HepG2 (cell line): ENCODE results near the gene SMTNL1. TPM values are rescaled to one million over a fixed set of nuclear protein-coding genes. Genes with fewer than 3 reads are reported as not detected.

ENCODE experiments used
- ARHGAP35 ChIP-seq: sonication (generic); formaldehyde crosslinking; IDR thresholded peaks from 2 replicates; pipeline ENCODE4 v1.9.0; 2022; ENCODE audit warnings: mild to moderate bottlenecking, inconsistent platforms, moderate library complexity, missing genetic modification reagents, borderline replicate concordance
- ATF7-NPFF ChIP-seq: sonication (generic); formaldehyde crosslinking; IDR thresholded peaks from 2 replicates; pipeline ENCODE4 v1.8.1; 2023; ENCODE audit warnings: mild to moderate bottlenecking, low read depth, missing genetic modification reagents, moderate library complexity
- CAMTA2 ChIP-seq: sonication (generic); formaldehyde crosslinking; IDR thresholded peaks from 2 replicates; pipeline ENCODE4 v1.4.0; 2020; ENCODE audit warnings: mild to moderate bottlenecking, missing genetic modification reagents, borderline replicate concordance
- CCAR2 ChIP-seq: fragments of 200-400 bp; formaldehyde crosslinking; optimal IDR thresholded peaks from 2 replicates; pipeline ENCODE3; 2018; ENCODE audit warnings: low read depth, mild to moderate bottlenecking, low read length, moderate library complexity
- HNF4A ChIP-seq: sonication (generic); formaldehyde crosslinking; IDR thresholded peaks from 2 replicates; pipeline ENCODE4 v1.4.0; 2020; ENCODE audit warnings: missing genetic modification reagents
- KDM5A ChIP-seq: fragments of 200-600 bp; sonication (generic); IDR thresholded peaks from 2 replicates; pipeline ENCODE4 v1.7.0; 2018; ENCODE audit warnings: antibody characterized with exemption, mild to moderate bottlenecking, low read length, borderline replicate concordance
- MIXL1 ChIP-seq: IDR thresholded peaks from 2 replicates; pipeline ENCODE4 v1.6.1; 2016
- NKX3-1 ChIP-seq: sonication (generic); formaldehyde crosslinking; IDR thresholded peaks from 2 replicates; pipeline ENCODE4 v1.5.0; 2020; ENCODE audit warnings: missing genetic modification reagents
- SPEN ChIP-seq: sonication (generic); formaldehyde crosslinking; IDR thresholded peaks from 2 replicates; pipeline ENCODE4 v1.5.1; 2020; ENCODE audit warnings: low read depth, mild to moderate bottlenecking, missing genetic modification reagents
- ZBTB8A ChIP-seq: sonication (generic); formaldehyde crosslinking; IDR thresholded peaks from 2 replicates; pipeline ENCODE4 v1.4.0; 2020; ENCODE audit warnings: mild to moderate bottlenecking, low read depth, missing genetic modification reagents, borderline replicate concordance
- ZFAT ChIP-seq: sonication (generic); formaldehyde crosslinking; conservative IDR thresholded peaks from 2 replicates; pipeline ENCODE4 v1.8.1; 2023; ENCODE audit warnings: missing genetic modification reagents, inconsistent platforms
- ZNF232 ChIP-seq: sonication (generic); formaldehyde crosslinking; IDR thresholded peaks from 2 replicates; pipeline ENCODE4 v1.4.0; 2020; ENCODE audit warnings: missing genetic modification reagents, borderline replicate concordance
- ZNF572 ChIP-seq: sonication (generic); formaldehyde crosslinking; IDR thresholded peaks from 2 replicates; pipeline ENCODE4 v1.5.1; 2020; ENCODE audit warnings: mild to moderate bottlenecking, missing genetic modification reagents
- ZNF660 ChIP-seq: sonication (generic); formaldehyde crosslinking; IDR thresholded peaks from 2 replicates; pipeline ENCODE4 v1.5.1; 2020; ENCODE audit warnings: mild to moderate bottlenecking, low read depth, missing genetic modification reagents, borderline replicate concordance
- ZNF761 ChIP-seq: sonication (generic); formaldehyde crosslinking; conservative IDR thresholded peaks from 2 replicates; pipeline ENCODE4 v1.4.0; 2020; ENCODE audit warnings: mild to moderate bottlenecking, missing genetic modification reagents
- polyA plus RNA-seq, 8 experiments: library from polyadenylated mRNA; depleted of rRNA in 3 of 8; stranded (reverse) in 7 of 8; unstranded in 1 of 8; fragments of >200 nt; fragmentation: Illumina TruSeq in 4 of 8; extraction: Trizol in 4 of 8; gene quantifications; 2 replicates each; pipeline versions ENCODE4 v1.2.1 to v1.2.3, GENCODE V29; 2011 to 2016; ENCODE audit warnings: low read depth in 4 of 8, missing spikeins in 1 of 8, mixed read lengths in 1 of 8; ENCODE audit not compliant: insufficient read depth in 1 of 8
- total RNA-seq, 5 experiments: library from RNA; depleted of rRNA; stranded (reverse); fragments of >200 nt; fragmentation: Illumina TruSeq; extraction: Trizol; gene quantifications; 2 replicates each; pipeline ENCODE4 v1.2.3, GENCODE V29; 2016; ENCODE audit warnings: low read depth in 1 of 5
- TF ChIP-seq, protein P1 (sequence below): sonication (generic); formaldehyde crosslinking; IDR thresholded peaks from 2 replicates; pipeline ENCODE4 v1.4.0; 2020; ENCODE audit warnings: missing genetic modification reagents
- TF ChIP-seq, protein P2 (sequence below): sonication (generic); formaldehyde crosslinking; IDR thresholded peaks from 2 replicates; pipeline ENCODE4 v1.5.0; 2020; ENCODE audit warnings: mild to moderate bottlenecking, missing genetic modification reagents
- TF ChIP-seq, protein P3 (sequence below): sonication (generic); formaldehyde crosslinking; IDR thresholded peaks from 2 replicates; pipeline ENCODE4 v1.4.0; 2020; ENCODE audit warnings: missing genetic modification reagents
- TF ChIP-seq, protein P4 (sequence below): sonication (generic); formaldehyde crosslinking; IDR thresholded peaks from 2 replicates; pipeline ENCODE4 v1.4.0; 2020; ENCODE audit warnings: mild to moderate bottlenecking, missing genetic modification reagents, borderline replicate concordance
- TF ChIP-seq, protein P5 (sequence below): sonication (generic); formaldehyde crosslinking; IDR thresholded peaks from 2 replicates; pipeline ENCODE4 v1.4.0; 2020; ENCODE audit warnings: mild to moderate bottlenecking, low read depth, missing genetic modification reagents

Gene SMTNL1
- total and polyA plus RNA-seq, 2 of the 13 experiments (the other 11 are each of a cell fraction or from before 2014, with no cell fraction given), result 0.04 TPM; not detected in 1

DNA sequence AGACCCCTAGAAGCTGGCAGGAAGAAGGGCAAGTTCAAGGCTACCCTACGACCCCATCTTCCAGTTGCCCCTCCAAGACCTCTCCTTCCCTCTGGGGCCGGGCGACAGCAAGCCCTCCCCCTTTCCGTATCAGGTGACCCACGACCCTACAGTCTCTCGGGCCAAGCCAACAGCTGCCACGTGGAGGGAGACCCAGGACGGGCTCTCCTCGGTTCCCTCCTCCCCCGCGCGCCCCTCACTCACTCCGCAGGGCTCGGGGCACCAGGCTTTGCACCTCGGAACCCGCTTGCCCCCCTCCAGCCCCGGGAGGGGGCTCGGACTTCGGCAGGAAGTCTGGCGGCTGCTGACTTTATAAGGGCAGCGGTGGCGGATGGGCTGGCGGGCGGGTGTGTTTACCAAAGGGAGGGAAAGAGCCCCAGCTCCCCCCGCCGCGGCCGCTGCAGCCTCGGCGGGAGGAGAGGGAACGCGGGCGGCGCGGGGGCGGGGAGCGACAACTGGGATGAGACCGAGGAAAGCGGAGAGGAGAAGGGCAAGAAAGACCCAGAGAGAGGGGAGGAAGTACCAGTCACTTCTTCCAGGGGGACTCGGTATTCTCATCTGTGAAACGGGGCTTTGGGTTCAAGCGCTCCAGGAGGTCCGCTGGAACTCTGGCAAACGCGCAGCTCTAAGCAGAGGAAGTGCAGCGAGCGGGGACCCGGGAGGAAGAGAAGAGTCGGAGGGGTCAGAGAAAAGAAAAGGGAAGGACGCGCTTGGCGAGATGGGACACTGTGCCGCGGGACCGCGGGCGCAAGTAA is 22.7 kb upstream of the SMTNL1 start (continued):
- TF ChIP-seq, protein P1, sequence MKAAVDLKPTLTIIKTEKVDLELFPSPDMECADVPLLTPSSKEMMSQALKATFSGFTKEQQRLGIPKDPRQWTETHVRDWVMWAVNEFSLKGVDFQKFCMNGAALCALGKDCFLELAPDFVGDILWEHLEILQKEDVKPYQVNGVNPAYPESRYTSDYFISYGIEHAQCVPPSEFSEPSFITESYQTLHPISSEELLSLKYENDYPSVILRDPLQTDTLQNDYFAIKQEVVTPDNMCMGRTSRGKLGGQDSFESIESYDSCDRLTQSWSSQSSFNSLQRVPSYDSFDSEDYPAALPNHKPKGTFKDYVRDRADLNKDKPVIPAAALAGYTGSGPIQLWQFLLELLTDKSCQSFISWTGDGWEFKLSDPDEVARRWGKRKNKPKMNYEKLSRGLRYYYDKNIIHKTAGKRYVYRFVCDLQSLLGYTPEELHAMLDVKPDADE, result no peak
- TF ChIP-seq, protein P2, sequence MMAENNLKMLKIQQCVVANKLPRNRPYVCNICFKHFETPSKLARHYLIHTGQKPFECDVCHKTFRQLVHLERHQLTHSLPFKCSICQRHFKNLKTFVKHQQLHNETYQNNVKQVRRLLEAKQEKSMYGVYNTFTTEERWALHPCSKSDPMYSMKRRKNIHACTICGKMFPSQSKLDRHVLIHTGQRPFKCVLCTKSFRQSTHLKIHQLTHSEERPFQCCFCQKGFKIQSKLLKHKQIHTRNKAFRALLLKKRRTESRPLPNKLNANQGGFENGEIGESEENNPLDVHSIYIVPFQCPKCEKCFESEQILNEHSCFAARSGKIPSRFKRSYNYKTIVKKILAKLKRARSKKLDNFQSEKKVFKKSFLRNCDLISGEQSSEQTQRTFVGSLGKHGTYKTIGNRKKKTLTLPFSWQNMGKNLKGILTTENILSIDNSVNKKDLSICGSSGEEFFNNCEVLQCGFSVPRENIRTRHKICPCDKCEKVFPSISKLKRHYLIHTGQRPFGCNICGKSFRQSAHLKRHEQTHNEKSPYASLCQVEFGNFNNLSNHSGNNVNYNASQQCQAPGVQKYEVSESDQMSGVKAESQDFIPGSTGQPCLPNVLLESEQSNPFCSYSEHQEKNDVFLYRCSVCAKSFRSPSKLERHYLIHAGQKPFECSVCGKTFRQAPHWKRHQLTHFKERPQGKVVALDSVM (CRISPR knock-in tag), result no peak
- TF ChIP-seq ATF7-NPFF (CRISPR knock-in tag), result peak; percentile 12; the same call in 1 of the 2 replicates
- TF ChIP-seq, protein P3, sequence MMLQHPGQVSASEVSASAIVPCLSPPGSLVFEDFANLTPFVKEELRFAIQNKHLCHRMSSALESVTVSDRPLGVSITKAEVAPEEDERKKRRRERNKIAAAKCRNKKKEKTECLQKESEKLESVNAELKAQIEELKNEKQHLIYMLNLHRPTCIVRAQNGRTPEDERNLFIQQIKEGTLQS (CRISPR knock-in tag), result no peak
- TF ChIP-seq, protein P4, sequence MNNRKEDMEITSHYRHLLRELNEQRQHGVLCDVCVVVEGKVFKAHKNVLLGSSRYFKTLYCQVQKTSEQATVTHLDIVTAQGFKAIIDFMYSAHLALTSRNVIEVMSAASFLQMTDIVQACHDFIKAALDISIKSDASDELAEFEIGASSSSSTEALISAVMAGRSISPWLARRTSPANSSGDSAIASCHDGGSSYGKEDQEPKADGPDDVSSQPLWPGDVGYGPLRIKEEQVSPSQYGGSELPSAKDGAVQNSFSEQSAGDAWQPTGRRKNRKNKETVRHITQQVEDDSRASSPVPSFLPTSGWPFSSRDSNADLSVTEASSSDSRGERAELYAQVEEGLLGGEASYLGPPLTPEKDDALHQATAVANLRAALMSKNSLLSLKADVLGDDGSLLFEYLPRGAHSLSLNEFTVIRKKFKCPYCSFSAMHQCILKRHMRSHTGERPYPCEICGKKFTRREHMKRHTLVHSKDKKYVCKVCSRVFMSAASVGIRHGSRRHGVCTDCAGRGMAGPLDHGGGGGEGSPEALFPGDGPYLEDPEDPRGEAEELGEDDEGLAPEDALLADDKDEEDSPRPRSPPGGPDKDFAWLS (CRISPR knock-in tag), result no peak
- TF ChIP-seq KDM5A, result peak; percentile 54; the same call in 1 of the 2 replicates
- no peak for TF ChIP-seq HNF4A
- TF ChIP-seq ZNF761 (CRISPR knock-in tag), result no peak
- no peak; the same call in 1 of the 2 replicates for TF ChIP-seq NKX3-1
- peak; percentile 73; the same call in 1 of the 2 replicates for TF ChIP-seq ZNF572 (CRISPR knock-in tag)
- no peak for TF ChIP-seq CCAR2
- TF ChIP-seq ZNF660 (CRISPR knock-in tag), result no peak
- TF ChIP-seq, protein P5, sequence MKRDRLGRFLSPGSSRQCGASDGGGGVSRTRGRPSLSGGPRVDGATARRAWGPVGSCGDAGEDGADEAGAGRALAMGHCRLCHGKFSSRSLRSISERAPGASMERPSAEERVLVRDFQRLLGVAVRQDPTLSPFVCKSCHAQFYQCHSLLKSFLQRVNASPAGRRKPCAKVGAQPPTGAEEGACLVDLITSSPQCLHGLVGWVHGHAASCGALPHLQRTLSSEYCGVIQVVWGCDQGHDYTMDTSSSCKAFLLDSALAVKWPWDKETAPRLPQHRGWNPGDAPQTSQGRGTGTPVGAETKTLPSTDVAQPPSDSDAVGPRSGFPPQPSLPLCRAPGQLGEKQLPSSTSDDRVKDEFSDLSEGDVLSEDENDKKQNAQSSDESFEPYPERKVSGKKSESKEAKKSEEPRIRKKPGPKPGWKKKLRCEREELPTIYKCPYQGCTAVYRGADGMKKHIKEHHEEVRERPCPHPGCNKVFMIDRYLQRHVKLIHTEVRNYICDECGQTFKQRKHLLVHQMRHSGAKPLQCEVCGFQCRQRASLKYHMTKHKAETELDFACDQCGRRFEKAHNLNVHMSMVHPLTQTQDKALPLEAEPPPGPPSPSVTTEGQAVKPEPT, result no peak
- no peak for TF ChIP-seq ARHGAP35 (CRISPR knock-in tag)
- TF ChIP-seq ZNF232, result peak; percentile 1; the same call in 1 of the 2 replicates
- TF ChIP-seq MIXL1 (CRISPR knock-in tag), result no peak
- TF ChIP-seq SPEN (CRISPR knock-in tag), result peak; percentile 87
- no peak for TF ChIP-seq ZBTB8A (CRISPR knock-in tag)
- TF ChIP-seq ZFAT (CRISPR knock-in tag), result no peak
- 0 out of 2 replicates have a peak, but pooled peaks have one; percentile 45 for TF ChIP-seq CAMTA2
